ENCODE results near the gene POLD1. TPM values are rescaled to one million over a fixed set of nuclear protein-coding genes. Genes with fewer than 3 reads are reported as not detected.
A peak's percentile ranks its signal among the peaks of the same experiment; 100 is the strongest.

The POLD1 gene
- total and polyA plus RNA-seq, 2 of the 13 experiments (the other 11 are each of a cell fraction or from before 2014, with no cell fraction given) = 17.4 to 54.0 TPM

DNA sequence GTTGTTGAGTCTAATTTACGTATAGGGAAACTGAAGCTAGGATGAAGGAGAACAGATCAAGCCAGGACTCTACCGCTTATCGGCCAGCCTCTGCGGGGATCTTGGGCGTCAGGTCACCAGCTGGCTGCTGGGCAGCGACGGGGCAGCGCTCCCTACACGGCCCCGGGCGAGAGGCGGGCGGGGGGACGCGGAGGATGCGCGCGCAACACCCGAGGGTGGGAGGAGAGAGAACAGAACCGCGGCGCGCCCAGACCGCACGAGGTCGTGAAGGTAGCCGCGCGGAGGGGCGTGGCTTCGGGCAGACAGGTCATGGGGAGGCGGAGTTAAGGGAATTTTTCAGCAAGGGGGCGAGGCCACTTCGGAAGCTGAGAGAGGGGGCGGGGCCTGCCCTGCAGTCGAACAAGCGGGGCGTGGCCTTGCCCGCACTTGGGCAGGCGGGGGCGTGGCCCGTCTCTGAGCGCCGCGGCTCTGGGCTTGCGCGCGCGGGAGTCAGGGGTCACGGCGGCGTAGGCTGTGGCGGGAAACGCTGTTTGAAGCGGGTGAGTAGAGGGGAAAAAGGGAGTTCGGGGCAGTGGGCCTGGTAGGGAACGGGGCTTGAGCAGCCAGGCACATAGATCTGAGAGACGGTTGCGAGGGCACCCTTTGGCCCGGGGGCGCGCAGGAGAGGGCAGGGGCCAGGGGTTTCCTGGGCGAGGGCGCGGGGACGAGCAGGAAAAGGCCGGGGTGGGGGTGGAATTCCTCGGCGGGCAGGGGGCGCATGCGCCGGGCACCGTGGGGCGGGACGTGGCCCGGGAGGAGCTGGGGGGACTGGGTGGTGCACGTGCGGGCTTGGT, at the start of gene POLD1 (continued):
- TF ChIP-seq, protein P1, sequence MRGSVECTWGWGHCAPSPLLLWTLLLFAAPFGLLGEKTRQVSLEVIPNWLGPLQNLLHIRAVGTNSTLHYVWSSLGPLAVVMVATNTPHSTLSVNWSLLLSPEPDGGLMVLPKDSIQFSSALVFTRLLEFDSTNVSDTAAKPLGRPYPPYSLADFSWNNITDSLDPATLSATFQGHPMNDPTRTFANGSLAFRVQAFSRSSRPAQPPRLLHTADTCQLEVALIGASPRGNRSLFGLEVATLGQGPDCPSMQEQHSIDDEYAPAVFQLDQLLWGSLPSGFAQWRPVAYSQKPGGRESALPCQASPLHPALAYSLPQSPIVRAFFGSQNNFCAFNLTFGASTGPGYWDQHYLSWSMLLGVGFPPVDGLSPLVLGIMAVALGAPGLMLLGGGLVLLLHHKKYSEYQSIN (CRISPR knock-in tag; IDR thresholded peaks at IDR 0.05; ENCODE audit: borderline replicate concordance) = no peak
- TF ChIP-seq, protein P2, sequence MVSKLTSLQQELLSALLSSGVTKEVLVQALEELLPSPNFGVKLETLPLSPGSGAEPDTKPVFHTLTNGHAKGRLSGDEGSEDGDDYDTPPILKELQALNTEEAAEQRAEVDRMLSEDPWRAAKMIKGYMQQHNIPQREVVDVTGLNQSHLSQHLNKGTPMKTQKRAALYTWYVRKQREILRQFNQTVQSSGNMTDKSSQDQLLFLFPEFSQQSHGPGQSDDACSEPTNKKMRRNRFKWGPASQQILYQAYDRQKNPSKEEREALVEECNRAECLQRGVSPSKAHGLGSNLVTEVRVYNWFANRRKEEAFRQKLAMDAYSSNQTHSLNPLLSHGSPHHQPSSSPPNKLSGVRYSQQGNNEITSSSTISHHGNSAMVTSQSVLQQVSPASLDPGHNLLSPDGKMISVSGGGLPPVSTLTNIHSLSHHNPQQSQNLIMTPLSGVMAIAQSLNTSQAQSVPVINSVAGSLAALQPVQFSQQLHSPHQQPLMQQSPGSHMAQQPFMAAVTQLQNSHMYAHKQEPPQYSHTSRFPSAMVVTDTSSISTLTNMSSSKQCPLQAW (CRISPR knock-in tag; IDR thresholded peaks at IDR 0.05) = no peak; the same call in 1 of the 2 replicates
- no peak for TF ChIP-seq MYPOP (CRISPR knock-in tag; IDR thresholded peaks at IDR 0.05)
- peak; percentile 97 for TF ChIP-seq GMEB1 (CRISPR knock-in tag; IDR thresholded peaks at IDR 0.05; ENCODE audit: borderline replicate concordance)
- peak; percentile 34; the same call in 1 of the 2 replicates for TF ChIP-seq FOXP4 (CRISPR knock-in tag; IDR thresholded peaks at IDR 0.05)
- TF ChIP-seq, protein P3, sequence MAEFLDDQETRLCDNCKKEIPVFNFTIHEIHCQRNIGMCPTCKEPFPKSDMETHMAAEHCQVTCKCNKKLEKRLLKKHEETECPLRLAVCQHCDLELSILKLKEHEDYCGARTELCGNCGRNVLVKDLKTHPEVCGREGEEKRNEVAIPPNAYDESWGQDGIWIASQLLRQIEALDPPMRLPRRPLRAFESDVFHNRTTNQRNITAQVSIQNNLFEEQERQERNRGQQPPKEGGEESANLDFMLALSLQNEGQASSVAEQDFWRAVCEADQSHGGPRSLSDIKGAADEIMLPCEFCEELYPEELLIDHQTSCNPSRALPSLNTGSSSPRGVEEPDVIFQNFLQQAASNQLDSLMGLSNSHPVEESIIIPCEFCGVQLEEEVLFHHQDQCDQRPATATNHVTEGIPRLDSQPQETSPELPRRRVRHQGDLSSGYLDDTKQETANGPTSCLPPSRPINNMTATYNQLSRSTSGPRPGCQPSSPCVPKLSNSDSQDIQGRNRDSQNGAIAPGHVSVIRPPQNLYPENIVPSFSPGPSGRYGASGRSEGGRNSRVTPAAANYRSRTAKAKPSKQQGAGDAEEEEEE (CRISPR knock-in tag; IDR thresholded peaks at IDR 0.05; ENCODE audit: borderline replicate concordance) = no peak
- TF ChIP-seq IRX3 (CRISPR knock-in tag; IDR thresholded peaks at IDR 0.05; ENCODE audit: borderline replicate concordance, low read depth) = no peak
- TF ChIP-seq MAZ (IDR thresholded peaks at IDR 0.05; ENCODE audit: borderline replicate concordance, low read depth, low read length) = peak; percentile 61; the same call in 1 of the 2 replicates
- TF ChIP-seq MAZ (CRISPR knock-in tag; IDR thresholded peaks at IDR 0.05; ENCODE audit: low read depth) = peak; percentile 70; the same call in 1 of the 2 replicates
- TF ChIP-seq SP5 (CRISPR knock-in tag; IDR thresholded peaks at IDR 0.05; ENCODE audit: borderline replicate concordance, low read depth) = peak; percentile 67; the same call in 1 of the 2 replicates
- peak; percentile 39; the same call in 1 of the 2 replicates for TF ChIP-seq ARNTL (CRISPR knock-in tag; IDR thresholded peaks at IDR 0.05)
- no peak for TF ChIP-seq SP1 (IDR thresholded peaks at IDR 0.05)
- TF ChIP-seq SP1 (CRISPR knock-in tag; IDR thresholded peaks at IDR 0.05) = peak; percentile 88; the same call in 1 of the 2 replicates
- TF ChIP-seq KLF9 (CRISPR knock-in tag; IDR thresholded peaks at IDR 0.05; ENCODE audit: low read depth) = 0 out of 2 replicates have a peak, but pooled peaks have one; percentile 69
- no peak for TF ChIP-seq ZEB1 (IDR thresholded peaks at IDR 0.05; ENCODE audit: insufficient replicate concordance, low read depth)
- peak; percentile 10; the same call in 1 of the 2 replicates for TF ChIP-seq ZNF563 (CRISPR knock-in tag; IDR thresholded peaks at IDR 0.05)
- 0 out of 2 replicates have a peak, but pooled peaks have one; percentile 32 for TF ChIP-seq MIER3 (CRISPR knock-in tag; IDR thresholded peaks at IDR 0.05; ENCODE audit: borderline replicate concordance)
- TF ChIP-seq RBM39 (IDR thresholded peaks at IDR 0.05; ENCODE audit: low read depth, low read length, poor library complexity, severe bottlenecking) = peak; percentile 40

Measured in HepG2 (cell line).